PC-9 (cell line): ENCODE data around the gene APEH. TPM values are rescaled to one million over a fixed set of nuclear protein-coding genes. Genes with fewer than 3 reads are reported as not detected.
A peak's percentile ranks its signal among the peaks of the same experiment; 100 is the strongest.

Source experiments
- BruUV-seq: library from RNA; stranded (reverse); fragments of 400-500 nt; replicated peaks from 2 replicates; lab custom pipeline; 2021; lab: Mats Ljungman, UMichigan
- CTCF ChIA-PET: fragments of 300-600 bp; sonication (Branson Sonifier 250); formaldehyde crosslinking; loops from one replicate; lab custom pipeline; 2022; ENCODE audit warnings: antibody characterized with exemption; lab: Charles Lee
- POLR2A ChIA-PET: fragments of 300-600 bp; sonication (Branson Sonifier 250); formaldehyde crosslinking; loops from one replicate; lab custom pipeline; 2022; ENCODE audit warnings: antibody characterized with exemption; ENCODE audit not compliant: unreplicated experiment; lab: Charles Lee
- DNase-seq, 2 experiments: peaks; one replicate each; pipeline versions ENCODE4 v3.0.0 to v3.0.0-alpha.2; 2015 to 2022; ENCODE audit warnings: mixed read lengths in 1 of 2
- H2AFZ ChIP-seq: fragments of 200-600 bp; sonication (generic); 2 replicates; pipeline ENCODE4 v1.8.1; 2017; ENCODE audit warnings: antibody characterized with exemption
- H3F3A ChIP-seq: fragments of 200-600 bp; sonication (generic); 2 replicates; pipeline ENCODE4 v1.8.1; 2017; ENCODE audit warnings: antibody characterized with exemption, mild to moderate bottlenecking, low read depth; ENCODE audit not compliant: insufficient read depth
- H3K27ac ChIP-seq: fragments of 200-600 bp; sonication (generic); 2 replicates; pipeline ENCODE4 v1.6.1; 2016; ENCODE audit warnings: mixed run types
- H3K27me3 ChIP-seq: fragments of 200-600 bp; sonication (generic); 2 replicates; pipeline ENCODE4 v1.6.1; 2016; ENCODE audit warnings: low read depth, mixed run types; ENCODE audit not compliant: insufficient read depth
- H3K36me3 ChIP-seq: fragments of 200-600 bp; sonication (generic); 2 replicates; pipeline ENCODE4 v1.6.1; 2016; ENCODE audit warnings: low read depth, mixed run types
- H3K4me1 ChIP-seq: fragments of 200-600 bp; sonication (generic); replicated peaks from 2 replicates; pipeline ENCODE4 v1.6.1; 2016; ENCODE audit warnings: mixed run types; ENCODE audit not compliant: insufficient read depth
- H3K4me2 ChIP-seq: fragments of 200-600 bp; sonication (generic); 2 replicates; pipeline ENCODE4 v1.6.1; 2017; ENCODE audit warnings: mixed run types
- H3K4me3 ChIP-seq: fragments of 200-600 bp; sonication (generic); 2 replicates; pipeline ENCODE4 v1.6.1; 2016; ENCODE audit warnings: mixed run types
- H3K79me2 ChIP-seq: fragments of 200-600 bp; sonication (generic); 2 replicates; pipeline ENCODE4 v1.6.1; 2017; ENCODE audit warnings: low read depth, mixed run types
- H3K9me2 ChIP-seq: fragments of 200-600 bp; sonication (generic); 2 replicates; pipeline ENCODE4 v1.8.1; 2017; ENCODE audit warnings: mild to moderate bottlenecking; ENCODE audit not compliant: insufficient read depth
- H3K9me3 ChIP-seq: fragments of 200-600 bp; sonication (generic); 2 replicates; pipeline ENCODE4 v1.8.1; 2016; ENCODE audit warnings: low read depth; ENCODE audit not compliant: insufficient read depth
- H4K20me1 ChIP-seq: fragments of 200-600 bp; sonication (generic); 2 replicates; pipeline ENCODE4 v1.8.1; 2017; ENCODE audit not compliant: insufficient read depth
- CTCF ChIP-seq: fragments of 200-600 bp; sonication (generic); conservative IDR thresholded peaks from 2 replicates; pipeline ENCODE4 v1.6.1; 2017; ENCODE audit warnings: mixed run types, antibody characterized with exemption, mild to moderate bottlenecking, moderate library complexity
- EZH2 ChIP-seq: fragments of 200-600 bp; sonication (generic); IDR thresholded peaks from 2 replicates; pipeline ENCODE4 v1.8.0; 2017; ENCODE audit warnings: antibody characterized with exemption, low read depth
- intact Hi-C: fragments of 100-400 bp; cut with micrococcal nuclease; formaldehyde crosslinking; loops from one replicate; pipeline ENCODE4 v1.10.0; 2022; ENCODE audit not compliant: unreplicated experiment
- total RNA-seq: library from RNA; stranded (reverse); gene quantifications from 2 replicates; pipeline ENCODE4 v1.2.3, GENCODE V29; 2021

APEH gene
- total RNA-seq, 1 experiment from 2014 or later, result 131 TPM

GRCh38 chr3:49723628-49724551 is 49.7 kb downstream of the APEH start, which contains the start of gene GMPPB:
Gene GMPPB, minus strand, starts transcription at chr3:49723951. Its CDS starts 225 bp downstream, at chr3:49723726.
- no peak for TF ChIP-seq EZH2
- H4K20me1 ChIP-seq, result no peaks in the 10 kb centered on the region
- no peaks in the 10 kb centered on the region for H3K9me2 ChIP-seq
- ChIA-PET CTCF (no interaction called here), POLR2A (interaction anchor here (0.5 to 0.7 kb wide), 3 partner anchors 10 to 206 kb away, joined by 3 to 6 read pairs (median 3); partner anchors contain the start of gene MON1A)
- H2AFZ ChIP-seq, result peak within 1 kb of the TSS; percentile 73
- H3K9me3 ChIP-seq, result no peaks in the 10 kb centered on the region
- peak; percentile 93 to 96 for DNase-seq
- H3K4me3 ChIP-seq, result peak within 1 kb of the TSS; percentile 86
- peaks cover 9% of the 10 kb centered on the region for H3K79me2 ChIP-seq
- H3K36me3 ChIP-seq, result no peaks in the 10 kb centered on the region
- BruUV-seq, result TSS peak; percentile 83
- H3K4me1 ChIP-seq, result peaks cover 13% of the 10 kb centered on the region; the same call in 1 of the 2 replicates
- peak within 1 kb of the TSS; percentile 78 for H3K27ac ChIP-seq
- peak within 1 kb of the TSS; percentile 93 for H3K4me2 ChIP-seq
- intact Hi-C loops, result loop anchor here (1.0 to 5.0 kb wide), 4 partner anchors 51 to 182 kb away; partner anchors contain the start of genes INKA1 and IP6K1
- peaks cover 15% of the 10 kb centered on the region; the same call in 1 of the 2 replicates for H3F3A ChIP-seq
- H3K27me3 ChIP-seq, result no peaks in the 10 kb centered on the region

- Histone ChIP-seq H3K4me1 (peaks cover 13% of the 10 kb centered on the region; the same call in 1 of the 2 replicates), H3K36me3 (no peaks in the 10 kb centered on the region), H3K27ac (peak overlapping the region; percentile 71), H4K20me1 (no peaks in the 10 kb centered on the region), H3K9me3 (no peaks in the 10 kb centered on the region), H3K27me3 (no peaks in the 10 kb centered on the region), H3K4me2 (peak overlapping the region; percentile 89), H3K9me2 (no peaks in the 10 kb centered on the region), H3K4me3 (peak overlapping the region; percentile 86), H2AFZ (peak overlapping the region; percentile 73; the same call in 1 of the 2 replicates), H3K79me2 (peaks cover 9% of the 10 kb centered on the region), H3F3A (peaks cover 15% of the 10 kb centered on the region; the same call in 1 of the 2 replicates)
- ChIA-PET CTCF (no interaction called here), POLR2A (no interaction called here)
- no TSS peak for BruUV-seq
- DNase-seq, result no peak
- intact Hi-C loops, result loop anchor here (1.0 to 5.0 kb wide), 3 partner anchors 62 to 182 kb away; partner anchors contain the start of genes INKA1 and IP6K1
- TF ChIP-seq EZH2 (no peak), CTCF (no peak)
Observed at GRCh38 chr3:49724586-49724985, 50.4 kb downstream of the APEH start.

- H4K20me1 ChIP-seq, result no peaks in the 10 kb centered on the region; the same call in 1 of the 2 replicates
- H3K27ac ChIP-seq, result no peak overlapping the region
- no peaks in the 10 kb centered on the region for H3K36me3 ChIP-seq
- CTCF ChIA-PET, result no interaction called here
- DNase-seq, result no peak
- H2AFZ ChIP-seq, result no peak overlapping the region
- H3K9me3 ChIP-seq, result no peaks in the 10 kb centered on the region
- BruUV-seq, result no TSS peak
- H3K4me2 ChIP-seq, result no peak overlapping the region
- no peak for TF ChIP-seq EZH2
- TF ChIP-seq CTCF, result no peak
- POLR2A ChIA-PET, result interaction anchor here (0.6 to 0.7 kb wide), 3 partner anchors 16 to 1613 kb away, joined by 4 to 8 read pairs (median 5); no protein-coding TSS in a partner anchor
- H3K9me2 ChIP-seq, result no peaks in the 10 kb centered on the region
- H3F3A ChIP-seq, result peaks cover 15% of the 10 kb centered on the region; the same call in 1 of the 2 replicates
- no peaks in the 10 kb centered on the region for H3K27me3 ChIP-seq
- intact Hi-C loops, result no loop called here
- H3K4me3 ChIP-seq, result no peak overlapping the region
- peaks cover 13% of the 10 kb centered on the region; the same call in 1 of the 2 replicates for H3K4me1 ChIP-seq
- H3K79me2 ChIP-seq, result peaks cover 9% of the 10 kb centered on the region
Observed at GRCh38 chr3:49725906-49726681, 51.9 kb downstream of the APEH start.
